Measurements from ENCODE around the gene ZBTB3. TPM values are rescaled to one million over a fixed set of nuclear protein-coding genes. Genes with fewer than 3 reads are reported as not detected.
A peak's percentile ranks its signal among the peaks of the same experiment; 100 is the strongest.

Gene ZBTB3
- total and polyA plus RNA-seq, 2 donors (not counting 3 experiments of a cell fraction or from before 2014, with no cell fraction given) = 3.7 to 6.9 TPM

GRCh38 chr11:62705880-62706849, 47.8 kb downstream of the ZBTB3 start:
- H3K4me3 ChIP-seq (replicated peaks in 1 of 3; ENCODE audit: insufficient read depth in 1 of 3, low read depth in 1 of 3, low read length in 3 of 3) = peak overlapping the region; percentile 13 to 81 (median 41)
- H3K4me1 ChIP-seq (ENCODE audit: control insufficient read depth, extremely low read depth, insufficient read depth, low read length) = peaks cover 25% of the 10 kb centered on the region
- no peaks in the 10 kb centered on the region for H3K9me3 ChIP-seq (replicated peaks; ENCODE audit: control insufficient read depth, insufficient read depth, low read length)
- H3K9me1 ChIP-seq (replicated peaks; ENCODE audit: control insufficient read depth, extremely low read depth, insufficient read depth, low read length) = no peaks in the 10 kb centered on the region
- FAIRE-seq (peak; percentile 96), DNase-seq (ENCODE audit: low read depth, low spot score) (peak; percentile 95)
- intact Hi-C loops (cut with micrococcal nuclease) (loop anchor here (1.0 to 5.0 kb wide), 4 partner anchors 39 to 105 kb away; partner anchors contain the start of genes C11orf98, CSKMT, INTS5 and MTA2), dilution Hi-C loops (cut with MboI; ENCODE audit: extremely low pct_ligation_motif_present, low sequenced_read_pairs) (no loop called here)
- no peaks in the 10 kb centered on the region for H3K27me3 ChIP-seq (ENCODE audit: control insufficient read depth in 2 of 2, insufficient read depth in 2 of 2, low read length in 2 of 2)
- no peaks in the 10 kb centered on the region for H3K79me2 ChIP-seq (ENCODE audit: control insufficient read depth, insufficient read depth, low read length)
- H3K36me3 ChIP-seq (ENCODE audit: control insufficient read depth in 2 of 2, extremely low read depth in 1 of 2, insufficient read depth in 2 of 2, low read length in 2 of 2) = peaks cover 2 to 3% of the 10 kb centered on the region in 2 experiments
- H2AFZ ChIP-seq (ENCODE audit: low read depth, low read length) = peak overlapping the region; percentile 89
- POLR2A ChIA-PET = interaction anchor here (0.7 to 1.5 kb wide), 3 partner anchors 41 to 135 kb away, joined by 3 to 19 read pairs (median 3); partner anchors contain the start of genes C11orf98, CSKMT and TUT1
- TF ChIP-seq POLR2AphosphoS5 (IDR thresholded peaks at IDR 0.05; ENCODE audit: insufficient read depth, low read depth, low read length) (peak; percentile 85), FOS (IDR thresholded peaks at IDR 0.05; ENCODE audit: borderline replicate concordance, insufficient read depth, low read length) (peak; percentile 27), MYC (IDR thresholded peaks at IDR 0.05; ENCODE audit: low read depth, low read length) (no peak), JUN (IDR thresholded peaks at IDR 0.05; ENCODE audit: borderline replicate concordance, insufficient read depth, insufficient read length, low read depth) (no peak), POLR2A (IDR thresholded peaks at IDR 0.05; ENCODE audit: low read depth, low read length) (peak; percentile 49)
- no peaks in the 10 kb centered on the region for H4K20me1 ChIP-seq (replicated peaks; ENCODE audit: control insufficient read depth, extremely low read depth, insufficient read depth, low read length)
- H3K27ac ChIP-seq (ENCODE audit: insufficient read depth, low read depth, low read length) = peak overlapping the region; percentile 37
- H3K9ac ChIP-seq (replicated peaks; ENCODE audit: extremely low read depth, insufficient read depth, low read length) = peak overlapping the region; percentile 65
- H3K4me2 ChIP-seq (ENCODE audit: insufficient read depth, low read length) = peak overlapping the region; percentile 82
- BruUV-seq (replicated peaks) = no TSS peak
- CTCF ChIA-PET = interaction anchor here (0.9 to 2.5 kb wide), 8 partner anchors 10 to 163 kb away, joined by 3 to 14 read pairs (median 4); partner anchors contain the start of genes C11orf98, CSKMT and HNRNPUL2
